Activated gamma-delta T cell treated with anti-CD3 and anti-CD28 coated beads, Interleukin-2, amount 50 U/mL, for 16 hours (primary cell): ENCODE results near the gene AGRP.
A peak's percentile ranks its signal among the peaks of the same experiment; 100 is the strongest.
"Not testable (repeated sequence)": the region's sequence is repeated elsewhere in the genome, so short reads cannot be mapped to it uniquely, and the experiment has no call there.

Source experiments
- DNase-seq: peaks from one replicate; pipeline ENCODE4 v3.0.0-alpha.2; 2020; ENCODE audit warnings: low read depth

AGRP gene

DNA sequence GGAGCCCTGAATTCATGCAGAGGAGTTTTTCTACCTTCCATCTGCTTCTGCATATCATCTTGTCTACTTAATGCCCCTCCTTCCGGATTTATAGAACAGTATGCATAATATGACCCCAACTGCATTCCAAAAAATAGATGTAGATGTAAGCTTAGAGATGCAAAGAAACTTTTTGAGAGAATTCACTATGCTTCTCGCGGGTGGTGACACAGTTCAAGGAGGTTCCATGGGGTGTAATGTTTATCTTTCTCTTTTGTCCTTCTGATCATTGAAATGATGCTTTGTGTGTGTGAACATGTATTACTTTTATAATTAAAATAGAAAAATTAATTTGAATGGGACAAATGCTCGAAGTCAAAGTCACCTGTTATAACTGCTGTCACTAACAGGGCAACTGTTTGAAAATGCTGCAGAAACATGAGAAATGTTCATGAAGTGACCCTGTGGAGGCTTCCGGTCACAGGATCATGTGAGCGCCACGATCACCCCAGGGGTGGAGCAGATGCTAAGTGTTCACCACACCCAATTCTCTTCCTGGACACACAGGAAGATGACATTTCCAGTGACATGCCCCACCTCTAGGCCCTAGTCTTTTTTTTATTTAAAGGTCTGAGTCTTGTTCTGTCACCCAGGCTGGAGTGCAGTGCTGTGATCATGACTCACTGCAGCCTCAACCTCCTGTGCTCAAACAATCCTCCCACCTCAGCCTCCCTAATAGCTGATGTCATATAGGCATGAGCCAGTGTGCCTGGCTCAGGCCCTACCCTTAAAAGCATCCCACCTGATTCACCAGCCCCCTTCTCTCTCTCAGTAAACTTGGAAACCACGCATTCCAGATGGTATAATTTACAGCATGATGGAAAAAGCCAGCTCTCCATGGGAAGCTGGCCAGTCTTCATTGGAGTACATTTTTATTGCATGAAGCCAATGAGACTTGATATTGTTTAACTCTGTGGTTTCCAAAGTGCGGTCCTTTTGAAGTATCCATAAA, 21.0 kb upstream of the AGRP start:
- DNase-seq = no peak

DNA sequence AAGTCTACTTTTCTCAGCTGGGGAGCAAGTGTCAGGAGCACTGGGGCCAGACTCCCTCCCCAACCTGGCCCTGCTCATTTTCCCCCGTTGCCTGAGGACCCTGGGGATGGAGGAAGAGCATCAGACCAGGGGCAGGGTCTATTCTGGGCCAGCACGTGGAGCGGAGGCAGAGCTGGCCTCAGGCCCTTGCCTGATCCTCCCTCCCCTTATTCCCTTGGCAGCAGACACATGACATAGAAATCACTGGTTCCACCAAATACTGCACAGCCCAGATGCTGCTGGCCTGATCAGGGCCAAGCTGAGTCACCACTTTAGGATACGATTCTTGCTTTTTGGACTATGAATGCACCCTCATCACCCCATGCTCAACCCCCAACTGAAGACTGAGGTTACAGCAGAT, 15.8 kb upstream of the AGRP start:
- no peak for DNase-seq

DNA sequence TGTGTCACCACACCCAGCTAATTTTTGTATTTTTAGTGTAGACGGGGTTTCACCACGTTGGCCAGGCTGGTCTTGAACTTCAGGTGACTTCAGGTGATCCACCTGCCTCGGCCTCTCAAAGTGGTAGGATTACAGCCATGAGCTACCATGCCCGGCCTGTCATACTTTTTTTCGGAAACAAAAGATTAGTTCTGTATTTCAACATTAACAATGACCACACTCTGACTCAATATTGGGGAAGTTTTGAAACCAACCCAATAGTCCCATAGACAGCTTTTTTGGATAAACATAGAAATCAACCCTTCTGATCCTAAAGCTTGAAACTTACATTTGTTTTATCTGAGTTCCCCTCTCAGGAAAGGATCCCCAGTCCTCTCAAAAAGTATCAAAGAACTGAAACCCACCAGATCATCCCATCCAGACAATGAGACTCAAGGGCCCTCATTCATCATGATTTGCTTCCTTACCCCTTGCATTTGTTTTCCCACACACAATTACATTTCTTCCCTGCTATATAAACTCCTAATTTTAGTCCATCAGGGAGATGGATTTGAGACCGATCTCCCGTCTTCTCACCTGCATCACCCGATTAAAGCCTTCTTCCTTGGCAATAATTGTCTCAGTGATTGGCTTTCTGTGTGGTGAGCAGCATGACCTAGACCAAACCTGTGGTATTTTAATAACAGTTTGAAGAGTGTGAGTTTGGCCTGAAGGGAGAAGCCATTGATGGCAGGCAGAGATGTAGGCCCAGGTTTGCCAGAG, 7.2 kb upstream of the AGRP start:
- DNase-seq = no peak

DNA sequence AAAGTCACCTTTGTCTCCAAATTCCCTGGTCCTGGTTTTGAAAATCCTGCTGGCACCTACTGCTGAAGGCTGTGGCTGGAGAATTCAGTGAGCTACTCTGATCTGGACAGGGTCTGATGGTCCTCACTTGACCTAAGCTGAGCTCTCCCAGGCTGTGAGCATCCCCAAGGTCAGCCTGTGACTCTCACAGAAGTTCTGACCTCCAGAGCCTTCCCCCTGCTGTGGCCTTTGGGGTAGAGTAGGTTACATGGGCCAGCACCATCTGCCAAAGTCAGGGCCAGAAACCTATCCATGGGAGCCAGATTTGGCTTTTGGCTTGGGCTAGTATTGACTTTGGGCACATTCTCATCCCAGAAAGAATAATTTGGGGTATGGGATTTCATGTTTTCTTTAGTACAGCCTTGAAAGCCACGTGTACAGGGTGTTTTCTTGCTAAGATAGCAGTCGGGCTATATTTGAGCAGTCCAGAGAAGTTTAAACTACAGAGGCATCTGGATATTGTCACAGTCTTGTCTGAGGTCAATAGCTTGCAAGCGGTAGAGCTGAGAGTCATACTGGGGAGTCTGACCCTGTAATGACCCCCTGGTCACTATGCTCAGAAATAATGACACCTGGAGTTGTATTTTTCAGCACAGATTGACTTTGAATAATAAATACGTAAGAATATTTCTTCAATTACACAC, 6.2 kb upstream of the AGRP start:
- DNase-seq = no peak

DNA sequence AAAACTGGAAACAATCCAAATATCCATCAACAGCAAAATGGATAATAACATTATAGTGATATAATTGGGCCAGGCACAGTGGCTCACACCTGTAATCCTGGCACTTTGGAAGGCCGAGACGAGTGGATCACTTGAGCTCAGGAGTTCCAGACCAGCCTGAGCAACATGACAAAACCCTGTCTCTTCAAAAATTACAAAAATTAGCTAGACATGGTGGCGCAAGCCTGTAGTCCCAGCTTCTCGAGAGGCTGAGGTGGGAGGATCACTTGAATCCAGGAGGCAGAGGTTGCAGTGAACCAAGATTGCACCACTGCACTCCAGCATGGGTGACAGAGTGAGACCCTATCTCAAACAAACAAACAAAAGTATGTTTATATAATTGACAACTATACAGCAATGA, 4.2 kb upstream of the AGRP start:
- DNase-seq = not testable (repeated sequence)

DNA sequence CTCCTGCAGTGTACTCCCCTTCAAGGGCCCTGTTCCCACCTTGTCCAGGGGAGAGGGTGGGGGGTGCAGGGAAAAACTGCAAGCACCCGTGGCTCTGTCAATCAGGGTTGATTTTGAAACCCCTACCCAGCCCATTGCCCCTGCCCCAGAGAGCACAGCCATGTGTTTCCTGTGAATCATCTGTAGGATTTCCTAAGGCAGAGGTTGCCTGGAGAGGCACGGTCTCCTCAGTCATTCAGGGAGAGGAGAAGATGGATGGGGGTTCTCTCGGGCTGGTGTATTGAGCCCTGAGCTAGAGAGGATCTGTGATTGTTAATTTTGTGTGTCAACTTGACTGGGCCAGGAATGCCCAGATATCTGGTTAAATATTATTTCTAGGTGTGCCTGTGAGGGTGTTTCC, 3.5 kb upstream of the AGRP start:
- no peak for DNase-seq

DNA sequence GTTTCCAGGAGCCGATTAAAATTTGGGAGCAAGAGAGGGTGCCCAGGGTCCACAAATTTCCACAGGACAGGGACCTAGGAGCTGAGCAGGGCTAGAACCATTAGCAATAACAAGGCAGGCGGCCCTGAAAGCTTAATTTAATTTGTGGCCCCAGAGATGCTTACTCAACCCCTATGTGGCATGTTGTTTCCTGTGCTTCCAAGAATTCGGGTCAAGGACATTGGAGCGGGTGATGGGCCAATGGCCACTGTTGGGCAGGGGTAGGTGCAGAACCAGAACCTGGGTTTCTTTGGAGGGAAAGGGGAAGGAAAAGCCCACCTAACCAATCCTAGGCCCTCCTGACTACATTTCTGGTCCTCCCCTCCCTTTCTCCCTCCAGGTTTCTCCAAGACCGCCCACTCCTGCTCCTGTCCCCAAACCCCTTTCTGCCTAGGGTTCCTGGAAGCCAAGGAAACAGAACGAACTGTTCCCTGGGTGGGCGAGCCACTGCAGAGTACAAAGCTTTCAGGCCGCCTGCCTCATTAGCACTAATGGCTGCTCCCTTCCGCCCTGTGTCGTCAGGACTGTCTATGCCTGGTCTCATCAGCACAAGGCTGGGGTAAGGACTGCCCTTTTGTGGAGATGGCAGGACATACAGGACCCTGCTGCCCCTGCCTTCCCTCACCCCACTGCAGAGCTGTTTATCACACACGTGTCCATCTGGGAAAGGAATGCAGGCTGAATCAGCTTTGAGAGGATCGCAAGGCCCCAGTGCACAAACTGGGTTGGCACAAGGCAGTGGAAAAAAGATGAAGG, 581 bp upstream of the AGRP start:
- no peak for DNase-seq

DNA sequence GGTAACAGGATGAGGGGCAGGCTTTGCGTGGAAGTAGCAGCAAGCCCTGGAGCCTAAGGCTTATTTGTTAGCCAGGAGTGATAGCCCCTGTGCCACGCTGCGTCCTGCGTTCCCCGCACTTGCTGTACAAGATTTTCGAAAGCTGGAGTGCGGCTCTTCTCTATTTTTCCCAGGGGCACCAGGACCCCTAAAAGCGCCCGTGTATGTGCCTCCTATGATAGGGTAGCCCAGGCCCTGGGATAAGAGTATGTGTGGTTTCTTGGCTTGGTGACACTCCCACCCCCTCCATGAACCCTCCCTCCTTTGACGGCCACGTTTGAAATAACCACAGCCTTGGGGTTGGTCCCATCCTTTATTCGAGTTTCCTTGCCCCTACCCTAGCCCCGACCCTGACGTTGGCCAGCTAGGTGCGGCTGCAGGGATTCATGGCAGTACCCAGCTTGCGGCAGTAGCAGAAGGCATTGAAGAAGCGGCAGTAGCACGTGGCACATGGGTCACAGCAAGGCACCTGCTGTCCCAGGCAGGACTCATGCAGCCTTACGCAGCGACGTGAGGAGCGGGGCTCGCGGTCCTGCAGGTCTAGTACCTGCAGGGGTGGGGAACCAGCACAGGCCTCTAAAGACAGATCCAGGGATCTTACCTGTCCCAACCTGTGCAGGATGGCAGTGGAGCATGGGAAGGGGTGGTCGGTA, 968 bp downstream of the AGRP start:
- DNase-seq = no peak

DNA sequence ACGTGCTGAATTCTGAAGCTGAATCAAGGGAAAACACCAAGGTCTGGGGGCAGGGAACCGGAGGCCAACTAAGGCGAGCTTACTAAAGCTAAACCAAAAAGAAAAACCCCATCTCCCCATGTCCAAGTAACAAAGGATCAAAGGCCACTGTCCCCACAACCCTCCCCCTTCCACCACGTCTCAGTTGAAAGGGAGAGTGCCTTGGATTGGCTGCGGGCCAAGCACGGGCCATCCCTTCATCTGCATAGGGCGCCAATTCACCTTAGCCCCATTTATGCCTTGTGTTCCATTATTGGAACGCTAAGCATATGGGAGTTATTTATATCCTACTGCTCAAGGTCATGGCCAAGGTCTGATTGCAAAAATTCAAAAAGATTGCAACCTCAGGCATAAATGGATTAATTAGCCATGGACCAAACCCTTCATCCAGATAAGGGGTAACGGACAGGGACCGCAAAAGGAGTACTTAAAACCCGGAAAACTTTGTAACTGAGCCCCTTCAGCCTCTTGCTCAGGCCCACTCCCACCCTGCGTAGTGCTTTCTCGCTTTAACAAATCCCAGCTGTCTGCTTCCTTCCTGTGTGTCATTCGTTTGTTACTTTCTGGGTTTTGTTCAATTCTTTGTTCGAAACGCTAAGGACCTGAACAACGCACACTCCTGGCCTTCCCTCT, 1.6 kb downstream of the AGRP start:
- DNase-seq = no peak

DNA sequence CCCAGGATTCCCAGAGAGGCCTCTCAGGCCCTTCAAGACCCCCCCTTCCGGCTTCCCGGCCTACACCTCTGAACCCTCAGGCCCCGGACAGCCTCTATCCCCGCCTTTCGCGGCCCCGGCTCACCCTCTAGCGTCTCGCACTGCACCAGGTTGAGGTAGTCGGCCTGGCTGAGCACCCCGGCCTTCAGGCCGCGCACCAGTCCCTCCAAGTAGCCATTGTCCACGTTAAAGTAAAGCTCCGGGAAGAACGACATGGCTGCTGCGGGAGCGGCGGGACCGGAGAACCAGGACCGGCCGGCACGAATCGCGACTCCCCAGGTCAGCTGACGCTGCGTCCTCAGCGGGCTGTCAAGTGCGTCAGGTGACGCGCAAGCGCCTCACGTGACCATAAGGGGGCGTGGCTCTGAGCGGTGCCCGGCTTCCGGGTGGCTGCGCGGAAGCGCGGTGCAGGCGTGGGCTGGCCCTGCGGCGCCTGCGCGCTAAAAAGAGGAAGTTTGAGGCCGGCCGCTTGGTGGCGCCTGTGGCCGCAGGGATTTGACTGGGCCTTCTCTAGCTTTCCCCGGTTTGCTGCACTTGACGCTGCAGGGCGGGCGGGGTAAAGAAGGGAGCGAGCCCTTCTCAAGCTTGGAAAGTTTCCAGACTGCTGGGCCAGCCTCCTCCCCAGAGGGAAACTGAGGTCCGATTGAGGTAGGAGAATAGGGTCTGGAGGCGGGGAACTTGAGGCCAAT, 2.4 kb downstream of the AGRP start, which contains the start of gene ATP6V0D1:
Gene ATP6V0D1 (minus strand): TSS at position 325 of the 728 bp plus-strand sequence. CDS start 71 bp downstream, at position 254.
- peak; percentile 99 for DNase-seq

DNA sequence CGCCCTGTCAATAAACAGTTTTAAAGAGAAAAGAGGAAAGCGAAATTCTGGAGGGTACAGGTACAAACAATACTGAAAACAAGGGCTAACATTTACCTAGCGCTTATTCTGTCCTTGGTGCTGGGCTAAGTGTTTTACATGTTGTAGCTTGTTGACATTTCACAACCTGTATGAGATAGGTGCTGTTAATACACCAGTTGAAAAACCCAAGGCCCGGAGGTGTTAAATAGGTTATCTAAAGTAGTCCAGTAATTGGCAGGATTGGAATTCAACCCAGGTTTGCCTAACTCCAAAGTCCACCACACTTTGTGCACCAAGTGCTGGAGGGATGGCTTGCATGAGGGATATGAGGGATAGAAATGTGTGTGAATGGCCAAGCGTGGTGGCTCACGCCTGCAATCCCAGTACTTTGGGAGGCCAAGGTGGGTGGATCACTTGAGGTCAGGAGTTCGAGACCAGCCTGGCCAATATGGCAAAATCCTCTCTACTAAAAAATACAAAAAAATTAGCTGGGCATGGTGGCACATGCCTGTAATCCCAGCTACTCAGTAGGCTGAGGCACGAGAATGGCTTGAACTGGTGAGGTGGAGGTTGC, 5.3 kb downstream of the AGRP start:
- DNase-seq = no peak

DNA sequence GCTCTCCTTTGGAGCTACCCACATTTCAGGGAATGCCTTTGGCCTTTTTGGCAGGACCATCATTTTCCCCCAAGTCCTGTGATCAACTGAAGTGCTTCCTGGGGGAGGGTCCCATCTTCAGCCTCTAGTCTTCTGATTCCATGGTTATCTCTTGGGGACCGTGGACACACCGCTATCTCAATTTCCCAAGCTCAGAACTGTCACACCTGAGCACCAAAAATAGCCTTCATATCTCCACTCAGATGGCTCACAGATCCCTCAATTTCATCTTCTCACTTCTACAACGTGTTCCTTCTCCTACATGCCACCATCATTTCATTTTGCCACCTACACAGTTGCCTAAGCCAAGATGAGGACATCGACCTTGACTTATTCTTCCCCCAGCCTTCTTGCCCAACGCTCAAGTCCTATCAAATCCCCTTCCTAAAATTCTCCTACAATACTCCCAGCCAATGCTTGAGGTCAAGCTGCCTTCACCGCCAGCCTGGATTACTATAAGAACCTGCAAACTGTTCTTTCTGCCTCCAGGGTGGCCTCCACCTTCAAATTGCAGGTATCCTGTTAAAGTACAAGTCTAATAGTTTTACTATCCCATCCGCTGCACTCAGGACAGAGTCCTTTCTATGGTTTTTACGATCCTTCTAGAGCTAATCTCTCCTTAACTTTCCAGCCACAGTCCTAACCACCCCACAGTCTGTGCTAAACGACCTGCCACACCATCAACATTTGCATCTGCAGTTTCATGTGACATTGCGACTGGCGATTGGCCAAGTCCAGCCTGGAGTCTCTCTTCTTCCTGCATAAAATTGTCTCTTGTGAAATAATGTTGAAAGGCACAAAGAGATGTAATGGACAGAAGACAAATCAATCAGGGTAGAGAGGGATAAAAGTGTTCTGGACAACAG, 8.5 kb downstream of the AGRP start:
- no peak for DNase-seq

DNA sequence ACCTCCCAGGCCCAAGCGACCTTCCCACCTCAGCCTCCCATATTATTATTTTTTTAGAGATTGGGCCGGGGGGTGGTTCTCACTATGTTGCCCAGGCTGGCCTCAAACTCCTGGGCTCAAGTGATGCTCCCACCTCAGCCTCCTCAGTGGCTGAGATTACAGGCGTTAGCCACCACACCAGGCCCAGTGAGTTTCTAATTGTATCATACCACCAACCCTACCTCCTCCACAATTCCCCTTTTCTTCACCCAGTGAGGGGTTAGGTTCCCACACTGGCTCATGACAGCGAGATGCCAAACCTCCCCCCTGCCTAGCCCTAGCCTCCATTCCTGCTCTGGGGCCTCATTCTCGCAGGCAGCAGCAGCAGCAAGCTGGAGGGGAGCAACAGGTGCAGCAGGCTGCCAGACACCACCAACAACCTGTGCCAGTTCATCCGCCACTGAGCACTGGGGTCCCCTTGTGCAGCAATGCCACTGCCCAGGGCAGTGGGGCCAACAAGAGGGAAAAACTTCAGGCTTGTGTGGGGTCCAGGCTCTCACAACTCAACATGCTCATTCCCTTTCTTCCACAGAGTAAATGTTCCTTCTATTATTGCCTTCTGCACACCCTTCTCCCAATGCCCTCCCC, 11.5 kb downstream of the AGRP start:
- DNase-seq = no peak

DNA sequence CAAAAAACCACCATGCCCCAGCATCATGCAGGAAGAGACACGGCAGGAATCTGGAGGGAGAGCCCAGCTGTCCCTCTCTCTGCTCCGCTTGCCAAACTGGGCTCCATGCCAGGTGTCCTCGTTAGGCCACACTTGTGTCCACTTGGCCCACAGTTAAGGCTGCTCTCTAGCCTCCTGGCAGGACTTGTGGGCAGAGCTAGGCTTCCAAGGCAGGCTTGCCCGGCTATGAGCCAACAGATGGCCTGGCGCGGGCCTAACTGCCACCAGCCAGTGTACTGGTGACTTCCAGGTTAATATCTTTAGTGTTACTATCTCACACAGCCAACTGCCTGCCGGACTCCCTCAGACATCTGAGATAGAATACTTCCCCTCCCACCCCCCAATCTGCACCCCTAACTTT, 13.0 kb downstream of the AGRP start:
- DNase-seq = no peak

DNA sequence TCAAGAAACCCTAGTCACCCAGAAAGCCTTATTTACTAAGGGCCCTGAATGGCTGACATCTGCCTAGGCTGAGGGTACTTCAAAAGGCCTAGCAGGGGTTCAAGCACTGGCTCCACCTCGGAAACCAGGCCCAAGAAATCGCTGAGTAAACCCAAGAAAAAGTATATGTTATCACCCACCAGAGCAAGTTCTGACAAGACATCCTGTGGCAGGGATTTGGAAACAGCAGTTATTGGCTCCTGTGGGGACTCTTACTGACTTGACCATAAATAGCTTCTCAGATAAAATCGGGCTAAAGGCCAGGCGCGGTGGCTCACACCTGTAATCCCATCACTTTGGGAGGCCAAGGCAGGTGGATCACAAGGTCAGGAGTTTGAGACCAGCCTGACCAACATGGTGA, 14.6 kb downstream of the AGRP start:
- DNase-seq = no peak

DNA sequence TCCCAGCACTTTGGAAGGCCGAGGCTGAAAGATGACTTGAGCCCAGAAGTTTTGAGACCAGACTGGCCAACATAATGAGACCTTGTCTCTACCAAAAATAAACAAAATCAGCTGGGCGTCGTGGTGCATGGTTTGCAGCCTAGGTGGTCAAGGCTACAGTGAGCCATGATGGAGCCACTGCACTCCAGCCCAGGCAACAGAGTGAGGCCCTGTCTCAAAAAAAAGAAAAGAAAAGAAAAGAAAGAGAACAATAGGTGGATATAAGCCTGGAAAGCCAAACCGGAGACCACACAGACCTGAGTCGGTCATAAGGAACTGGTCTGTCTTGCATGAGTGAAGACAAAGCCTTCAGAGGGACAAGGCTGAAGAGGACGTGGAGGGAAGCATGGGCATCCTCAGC, 16.8 kb downstream of the AGRP start:
- DNase-seq = no peak

DNA sequence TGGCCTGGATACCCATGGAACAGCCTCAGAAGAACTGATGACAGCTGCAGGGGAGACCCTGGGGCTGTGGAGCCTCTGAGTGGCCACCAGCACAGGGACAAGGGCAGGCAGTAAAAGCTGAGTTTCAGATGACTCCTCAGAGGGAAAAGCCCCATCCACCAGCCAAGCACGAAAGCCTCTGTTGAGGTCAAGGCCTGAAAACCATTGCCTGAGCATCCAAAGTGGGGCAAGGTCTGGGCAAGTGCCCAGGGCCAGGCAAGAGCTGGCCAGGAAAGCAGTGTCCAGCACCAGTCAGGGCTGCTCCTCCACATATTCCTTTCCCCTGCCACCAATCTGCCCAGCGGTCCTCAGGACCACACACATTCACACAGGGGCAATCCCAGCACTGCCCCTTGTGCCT, 18.8 kb downstream of the AGRP start:
- DNase-seq = no peak

DNA sequence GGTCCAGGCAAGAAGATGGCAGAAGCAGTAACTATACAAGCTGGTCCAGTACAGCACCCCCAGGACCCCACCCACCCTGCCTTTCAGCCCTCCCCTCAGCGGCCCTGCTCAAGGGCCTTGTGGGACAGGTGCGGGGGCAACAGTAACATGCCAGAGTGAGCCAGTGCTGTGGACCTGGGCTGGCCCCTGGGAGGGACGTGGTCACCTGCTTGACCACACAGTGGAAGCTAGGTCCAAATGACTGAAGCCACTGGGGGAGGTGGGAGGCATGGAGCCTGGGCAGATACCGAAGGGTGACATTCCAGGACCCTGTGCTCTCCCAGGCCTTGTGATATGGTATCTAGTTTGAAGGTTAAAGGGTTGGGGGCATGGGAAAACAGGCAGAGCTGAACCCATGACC, 19.7 kb downstream of the AGRP start:
- no peak for DNase-seq
